GM18502 (cell line): Measurements from ENCODE around the gene AQP6.
A peak's percentile ranks its signal among the peaks of the same experiment; 100 is the strongest.
"Not testable (repeated sequence)": the region's sequence is repeated elsewhere in the genome, so short reads cannot be mapped to it uniquely, and the experiment has no call there.

Source experiments
- ATAC-seq: cut with Tn5 transposase; IDR thresholded peaks from one replicate; pipeline ENCODE4 v1.9.1; 2021; ENCODE audit warnings: mild to moderate bottlenecking; ENCODE audit not compliant: unreplicated experiment, poor library complexity

Gene AQP6

GRCh38 chr12:49987625-49988303 is 15.0 kb downstream of the AQP6 start:
- ATAC-seq, result no peak

GRCh38 chr12:49989400-49989799 is 16.7 kb downstream of the AQP6 start:
- ATAC-seq, result not testable (repeated sequence)

- ATAC-seq, result no peak
Observed at GRCh38 chr12:49990273-49990672, 17.5 kb downstream of the AQP6 start.

- no peak for ATAC-seq
Observed at GRCh38 chr12:49998453-49998852, 25.7 kb downstream of the AQP6 start.

- no peak for ATAC-seq
Observed at GRCh38 chr12:50003595-50003994, 30.8 kb downstream of the AQP6 start.

DNA sequence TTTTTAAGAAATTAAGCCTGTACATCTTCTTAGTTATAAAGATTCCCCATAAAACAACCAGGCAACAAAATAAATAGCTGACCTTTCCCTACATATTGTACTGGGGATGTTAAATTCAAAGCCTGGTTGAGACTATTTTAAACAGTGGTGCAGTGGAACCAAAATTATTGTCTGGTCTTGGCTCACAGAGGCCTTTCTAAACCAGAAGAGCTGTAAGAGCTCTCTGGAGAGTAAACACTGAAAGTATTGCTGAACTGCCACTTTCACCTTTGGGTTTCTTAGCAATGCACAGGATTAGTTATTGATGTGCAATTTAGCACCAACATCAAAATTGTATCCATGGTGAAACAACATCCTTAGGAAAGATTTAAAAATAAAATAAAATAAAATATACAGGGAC is 31.9 kb downstream of the AQP6 start:
- no peak for ATAC-seq

DNA sequence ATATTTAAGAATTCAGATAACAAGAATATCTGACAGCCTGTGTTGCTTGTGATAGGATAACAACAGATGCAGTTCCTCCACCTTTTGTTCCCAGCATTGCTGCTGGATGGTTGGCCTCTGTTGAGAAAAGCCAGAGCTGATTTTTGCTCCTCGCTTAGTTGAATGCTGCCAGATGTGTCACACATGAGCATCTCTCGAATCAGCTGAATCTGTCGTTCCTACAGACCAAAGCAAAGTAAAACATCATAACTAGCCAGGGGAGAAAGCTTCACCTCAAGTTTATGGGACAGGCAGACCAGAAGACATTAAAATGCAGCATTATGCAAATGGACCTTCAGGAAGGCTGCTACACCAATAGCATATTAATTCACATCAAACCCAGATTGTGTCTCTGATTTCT is 32.4 kb downstream of the AQP6 start:
- no peak for ATAC-seq

- no peak for ATAC-seq
Observed at GRCh38 chr12:50006280-50006679, 33.5 kb downstream of the AQP6 start.

DNA sequence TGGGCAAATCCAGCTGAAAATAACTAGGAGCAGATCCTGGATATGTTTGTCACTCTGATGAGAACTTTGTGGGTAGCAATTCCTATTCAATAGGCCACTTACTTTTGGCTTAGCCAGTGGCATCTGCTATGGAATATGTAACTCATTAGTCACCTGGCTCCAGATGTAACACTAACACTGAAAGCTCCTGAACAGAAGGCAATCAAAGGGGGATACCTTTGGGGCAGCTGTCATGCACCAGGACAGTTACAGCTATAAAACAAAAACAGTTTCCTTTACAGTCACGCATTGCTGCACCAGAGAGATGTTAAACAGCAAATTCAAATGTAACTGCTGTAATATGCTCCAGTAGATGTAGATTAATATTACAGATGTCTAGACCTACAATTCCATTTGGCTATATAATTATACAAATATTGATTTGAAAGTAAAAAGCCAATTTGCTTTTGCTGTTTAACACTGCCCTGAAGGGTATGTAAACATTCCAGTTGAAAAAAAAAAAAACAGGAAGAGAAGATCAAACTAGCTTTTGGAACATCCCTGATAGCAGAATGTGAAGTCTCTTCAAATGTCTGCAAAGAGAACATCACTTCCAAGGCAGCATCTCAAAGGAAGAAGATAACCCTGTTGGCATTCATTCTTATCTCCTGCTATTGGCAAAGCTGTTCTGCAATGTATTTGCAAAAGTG is 34.2 kb downstream of the AQP6 start:
- no peak for ATAC-seq

GRCh38 chr12:50013361-50014147 is 40.8 kb downstream of the AQP6 start:
- no peak for ATAC-seq

- ATAC-seq, result no peak
Observed at GRCh38 chr12:50014342-50014741, 41.6 kb downstream of the AQP6 start.

DNA sequence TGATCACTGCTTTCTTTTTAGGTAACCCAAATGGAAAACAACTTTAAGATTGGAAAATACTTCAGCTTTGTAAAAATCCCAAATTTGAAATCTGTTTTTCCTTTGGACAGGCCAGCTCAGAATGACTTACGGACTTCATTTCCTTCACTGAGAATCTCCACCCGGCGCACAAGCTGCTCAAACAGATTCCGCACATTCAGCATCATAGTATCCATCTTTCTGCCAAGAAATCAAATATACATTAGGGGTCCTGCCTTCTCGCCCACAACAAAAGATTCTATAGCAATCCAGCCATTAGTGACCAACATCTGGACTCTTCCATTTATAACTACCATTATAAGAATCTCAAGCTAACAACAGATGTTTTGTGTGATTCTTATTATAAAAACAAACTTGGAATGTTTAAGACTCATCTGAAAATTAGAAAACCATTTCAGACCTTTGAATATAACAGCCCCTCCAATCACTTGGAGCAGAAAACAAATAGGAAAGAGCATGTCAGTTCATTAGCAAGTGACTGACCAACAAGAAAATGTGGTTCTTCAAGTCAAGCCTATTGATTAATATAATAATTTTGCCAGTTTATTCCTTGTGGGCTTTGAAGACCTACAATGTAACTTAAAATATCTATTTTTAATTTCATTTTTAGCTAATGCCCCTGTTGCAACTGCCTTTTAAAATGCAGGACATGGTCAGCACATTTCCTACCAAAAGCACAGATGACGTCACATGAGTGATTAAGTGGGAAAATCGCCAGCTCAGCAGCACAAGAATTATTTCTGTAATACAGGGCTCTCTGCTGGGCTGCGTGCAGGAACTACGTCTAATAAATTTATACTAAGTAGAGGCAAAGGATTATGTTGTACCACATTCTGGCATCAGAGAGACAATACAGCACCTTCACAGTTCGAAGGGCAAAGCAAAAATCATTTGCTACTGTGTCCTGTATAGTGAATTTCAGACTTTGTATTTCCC is 44.0 kb downstream of the AQP6 start:
- ATAC-seq, result no peak

GRCh38 chr12:50017641-50018040 is 44.9 kb downstream of the AQP6 start:
- ATAC-seq, result no peak

DNA sequence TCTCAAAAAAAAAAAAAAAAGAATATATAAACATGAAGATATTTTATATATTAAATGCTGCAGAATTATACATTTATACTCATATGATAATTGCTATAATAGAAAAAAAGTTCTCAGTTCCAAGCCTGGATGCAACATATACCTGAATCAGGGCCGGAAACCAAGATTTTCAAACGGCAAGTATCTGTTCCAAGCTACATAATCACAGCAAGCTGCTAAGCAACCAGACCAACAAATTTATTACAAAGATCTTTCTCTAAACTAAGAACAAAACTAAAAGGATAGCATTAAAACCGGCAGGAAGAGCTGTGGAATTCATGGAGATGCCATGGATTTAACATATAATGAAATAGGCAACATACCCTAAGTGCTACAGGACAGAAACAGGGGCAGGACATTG is 45.4 kb downstream of the AQP6 start:
- ATAC-seq, result no peak

DNA sequence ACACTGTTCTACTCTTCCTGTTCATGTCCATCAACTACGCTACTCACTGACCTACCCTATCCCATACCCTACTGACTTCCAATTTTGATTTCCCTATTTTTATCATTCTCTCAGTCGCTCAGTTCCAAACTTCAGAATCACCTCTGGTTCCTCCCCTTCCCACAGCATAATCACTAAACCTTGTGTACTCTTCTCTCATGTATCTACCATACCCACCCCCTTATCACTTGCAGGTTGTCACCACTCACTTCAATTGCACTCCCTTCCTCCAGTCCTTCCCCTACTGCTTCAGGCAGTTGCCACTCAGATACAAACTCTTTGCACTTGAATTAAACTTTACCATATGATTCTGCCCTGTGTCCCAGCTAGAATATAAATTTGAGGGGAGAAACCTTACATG is 46.2 kb downstream of the AQP6 start:
- no peak for ATAC-seq

DNA sequence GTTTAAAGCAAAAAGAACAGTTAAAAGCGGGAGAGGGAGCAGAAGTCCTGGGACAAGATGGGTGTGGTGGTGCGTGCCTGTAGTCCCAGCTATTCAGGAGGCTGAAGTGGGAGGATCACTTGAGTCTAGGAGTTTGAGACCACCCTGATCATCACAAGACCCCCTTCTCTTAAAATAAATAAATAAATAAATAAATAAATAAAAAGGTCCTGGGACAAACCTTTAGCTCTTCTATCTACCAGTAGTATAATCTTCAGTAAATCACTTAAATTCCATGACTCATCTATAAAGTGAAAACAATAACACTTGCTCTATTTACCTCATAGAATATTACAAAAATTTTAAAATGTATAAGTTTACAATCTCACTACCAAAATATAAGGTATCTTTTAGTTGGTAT is 46.8 kb downstream of the AQP6 start:
- no peak for ATAC-seq

DNA sequence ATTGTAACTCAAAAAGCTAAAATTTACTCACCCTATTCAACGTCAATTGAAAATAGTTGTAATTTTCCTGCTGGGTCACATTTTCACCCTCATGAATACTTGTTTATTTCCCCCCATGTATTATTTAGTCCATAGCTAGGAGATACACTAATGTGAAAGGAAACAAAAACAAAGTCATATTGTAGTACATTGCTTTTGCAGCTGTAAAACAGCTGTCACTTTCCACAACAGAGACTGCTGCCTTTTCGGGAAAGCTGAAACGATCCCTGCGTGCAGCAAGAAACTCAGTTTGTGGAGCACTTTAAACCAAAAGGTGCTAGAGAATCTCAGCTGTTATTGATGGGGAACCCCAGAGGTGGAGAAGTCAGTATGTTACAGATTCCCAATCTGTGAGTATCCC is 48.3 kb downstream of the AQP6 start:
- ATAC-seq, result no peak

DNA sequence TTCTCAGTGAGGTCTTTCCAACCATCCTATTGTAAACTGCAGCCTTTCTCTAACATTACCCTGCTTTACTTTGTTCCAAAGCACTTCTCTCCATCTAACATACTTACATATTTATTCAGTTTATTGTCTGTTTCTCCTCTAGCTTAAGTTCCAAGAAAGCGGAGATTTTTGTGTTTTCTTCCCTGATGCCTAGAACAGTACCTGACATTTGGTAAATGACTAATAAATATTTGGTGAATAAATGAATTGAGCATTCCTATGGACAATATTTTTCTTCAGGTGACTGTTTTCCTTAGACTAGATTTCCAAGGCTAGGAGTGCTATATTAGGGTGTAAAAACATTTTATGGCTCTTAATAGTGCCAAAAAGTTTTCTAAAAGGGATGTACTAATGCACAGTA is 50.2 kb downstream of the AQP6 start:
- no peak for ATAC-seq

DNA sequence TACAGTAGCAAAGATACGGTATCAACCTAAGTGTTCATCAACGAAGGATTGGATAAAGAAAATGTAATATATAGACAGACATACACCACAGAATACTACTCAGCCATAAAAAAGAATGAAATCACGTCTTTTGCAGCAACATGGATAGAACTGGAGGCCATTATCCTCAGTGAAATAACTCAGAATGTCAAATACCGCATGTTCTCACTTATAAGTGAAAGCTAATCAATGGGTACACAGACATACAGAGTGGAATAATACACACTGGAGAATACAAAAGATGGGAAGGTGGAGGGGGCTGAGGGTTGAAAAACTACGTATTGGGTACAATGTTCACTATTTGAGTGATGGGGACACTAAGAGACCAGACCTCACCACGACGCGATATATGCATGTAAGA is 51.5 kb downstream of the AQP6 start:
- ATAC-seq, result no peak

- ATAC-seq, result peak; percentile 15
Observed at GRCh38 chr12:50024805-50025186, 52.0 kb downstream of the AQP6 start.
